C4-2B (cell line): ENCODE measurements around the gene ATP5F1D.

Experiments
- CTCF ChIP-seq: fragments of 450-650 bp; conservative IDR thresholded peaks from 2 replicates; pipeline ENCODE4 v1.5.1; 2017; ENCODE audit warnings: mild to moderate bottlenecking
- ZFX ChIP-seq: fragments of 450-650 bp; IDR thresholded peaks from 2 replicates; pipeline ENCODE4 v1.6.1; 2017

GRCh38 chr19:1217366-1217765 is 24.2 kb upstream of the ATP5F1D start:
- TF ChIP-seq ZFX (no peak), CTCF (no peak)
